ENCODE measurements around the gene HMOX2.

Gene HMOX2

DNA sequence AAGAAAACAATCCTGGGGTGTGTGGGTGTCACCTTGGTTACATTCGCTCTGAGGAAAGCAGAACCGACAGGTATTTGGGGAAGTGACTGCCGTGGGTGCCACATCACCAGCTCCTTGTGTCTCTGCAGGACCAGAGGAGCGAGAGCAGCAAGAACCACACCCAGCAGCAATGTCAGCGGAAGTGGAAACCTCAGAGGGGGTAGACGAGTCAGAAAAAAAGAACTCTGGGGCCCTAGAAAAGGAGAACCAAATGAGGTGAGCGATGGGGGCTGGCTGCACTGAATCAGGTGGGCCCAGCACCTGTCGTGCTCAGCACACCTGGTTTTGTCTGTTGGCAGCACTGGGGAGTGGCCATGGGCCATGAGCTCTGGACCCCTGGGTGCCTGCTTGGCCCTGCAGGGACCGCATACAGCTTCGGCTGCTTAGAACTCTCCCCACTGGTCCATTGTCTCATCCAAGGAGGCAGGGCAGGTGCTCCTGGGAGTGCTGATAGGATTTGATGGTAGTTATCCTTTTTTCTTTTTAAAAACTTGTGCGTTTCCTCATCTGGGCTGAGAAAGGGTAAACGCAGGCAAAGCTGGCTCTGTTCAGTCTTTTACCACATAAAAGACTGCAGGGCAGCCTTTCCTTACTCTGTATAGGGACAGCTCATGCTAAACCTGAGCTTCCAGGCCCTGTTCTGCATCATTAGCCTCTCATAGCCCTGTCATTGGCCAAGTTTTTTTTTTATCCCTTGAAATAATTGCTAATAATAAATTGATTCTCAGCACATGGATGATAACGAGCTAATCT is 29.4 kb downstream of the HMOX2 start:
- peak; percentile 78 for DNase-seq

DNA sequence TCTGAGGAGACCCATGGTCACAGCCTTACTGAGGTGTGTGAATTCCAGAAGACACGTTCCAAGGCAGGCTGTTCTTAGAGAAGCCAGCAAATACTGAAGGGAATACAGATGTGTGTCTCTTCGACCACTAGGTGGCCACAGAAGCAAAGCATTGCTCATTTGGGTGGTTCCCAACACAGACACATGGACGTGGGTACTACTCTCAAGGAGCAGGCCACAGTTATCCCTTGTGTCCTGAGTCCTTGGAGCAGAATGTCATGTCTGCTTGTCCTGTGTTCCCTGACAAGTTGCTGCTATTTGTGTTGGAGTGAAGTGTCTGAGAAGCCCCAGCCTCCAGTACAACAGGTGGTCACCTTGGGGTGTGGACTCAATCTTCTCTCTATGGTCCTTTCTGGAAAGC is 30.3 kb downstream of the HMOX2 start:
- peak; percentile 47 for DNase-seq

DNA sequence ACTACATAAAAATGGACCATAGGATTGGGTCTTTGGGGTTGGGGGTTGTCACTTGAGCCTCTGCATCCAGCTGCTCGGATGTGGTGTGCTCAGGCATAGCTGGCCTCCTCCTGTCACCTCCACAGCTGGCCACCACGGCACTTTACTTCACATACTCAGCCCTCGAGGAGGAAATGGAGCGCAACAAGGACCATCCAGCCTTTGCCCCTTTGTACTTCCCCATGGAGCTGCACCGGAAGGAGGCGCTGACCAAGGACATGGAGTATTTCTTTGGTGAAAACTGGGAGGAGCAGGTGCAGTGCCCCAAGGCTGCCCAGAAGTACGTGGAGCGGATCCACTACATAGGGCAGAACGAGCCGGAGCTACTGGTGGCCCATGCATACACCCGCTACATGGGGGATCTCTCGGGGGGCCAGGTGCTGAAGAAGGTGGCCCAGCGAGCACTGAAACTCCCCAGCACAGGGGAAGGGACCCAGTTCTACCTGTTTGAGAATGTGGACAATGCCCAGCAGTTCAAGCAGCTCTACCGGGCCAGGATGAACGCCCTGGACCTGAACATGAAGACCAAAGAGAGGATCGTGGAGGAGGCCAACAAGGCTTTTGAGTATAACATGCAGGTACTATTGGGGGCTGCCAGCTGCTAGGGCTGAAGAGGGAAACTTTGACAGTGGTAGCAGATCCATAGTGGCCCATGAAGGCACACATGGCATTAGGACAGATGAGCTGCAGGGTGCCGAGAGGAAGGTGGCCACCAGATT is 31.6 kb downstream of the HMOX2 start:
- DNase-seq: no peak

DNA sequence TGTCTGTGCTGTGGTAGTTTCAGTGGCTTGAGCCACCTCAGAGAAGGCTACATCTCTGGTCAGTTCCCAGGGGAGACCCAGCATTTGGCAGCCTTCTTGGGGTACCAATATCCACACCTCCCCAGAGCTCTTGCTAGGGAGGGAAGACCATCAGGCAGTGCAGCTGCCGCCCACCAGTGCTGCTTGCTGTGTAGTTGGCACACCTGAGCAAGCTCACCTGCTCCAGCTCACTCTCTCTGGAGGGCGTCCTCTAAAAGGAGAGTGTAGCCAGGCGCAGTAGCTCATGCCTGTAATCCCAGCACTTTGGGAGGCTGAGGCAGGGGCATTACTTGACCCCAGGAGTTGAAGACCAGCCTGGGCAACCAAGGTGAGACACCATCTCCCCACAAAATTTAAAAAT is 32.6 kb downstream of the HMOX2 start:
- DNase-seq: no peak

DNA sequence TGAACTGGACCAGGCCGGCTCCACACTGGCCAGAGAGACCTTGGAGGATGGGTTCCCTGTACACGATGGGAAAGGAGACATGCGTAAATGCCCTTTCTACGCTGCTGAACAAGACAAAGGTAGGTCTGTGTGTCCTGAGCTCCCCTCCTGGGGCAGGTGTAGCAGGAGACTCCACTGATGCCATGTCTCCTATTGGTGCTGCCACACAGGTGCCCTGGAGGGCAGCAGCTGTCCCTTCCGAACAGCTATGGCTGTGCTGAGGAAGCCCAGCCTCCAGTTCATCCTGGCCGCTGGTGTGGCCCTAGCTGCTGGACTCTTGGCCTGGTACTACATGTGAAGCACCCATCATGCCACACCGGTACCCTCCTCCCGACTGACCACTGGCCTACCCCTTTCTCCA is 33.2 kb downstream of the HMOX2 start:
- DNase-seq: no peak

DNA sequence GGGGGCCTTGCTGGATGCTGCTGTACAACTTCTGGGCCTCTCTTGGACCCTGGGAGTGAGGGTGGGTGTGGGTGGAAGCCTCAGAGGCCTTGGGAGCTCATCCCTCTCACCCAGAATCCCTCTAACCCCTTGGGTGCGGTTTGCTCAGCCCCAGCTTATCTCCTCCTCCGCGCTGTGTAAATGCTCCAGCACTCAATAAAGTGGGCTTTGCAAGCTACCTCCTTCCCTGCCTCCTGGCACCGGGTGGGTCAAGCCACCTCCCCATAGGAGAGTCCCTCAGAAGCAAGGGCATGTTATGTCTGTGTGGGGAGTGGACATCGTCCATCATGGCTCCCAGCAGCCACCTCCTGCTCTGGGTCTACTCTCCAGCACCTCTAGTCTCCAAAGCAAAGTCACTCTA is 33.9 kb downstream of the HMOX2 start:
- DNase-seq: no peak

DNA sequence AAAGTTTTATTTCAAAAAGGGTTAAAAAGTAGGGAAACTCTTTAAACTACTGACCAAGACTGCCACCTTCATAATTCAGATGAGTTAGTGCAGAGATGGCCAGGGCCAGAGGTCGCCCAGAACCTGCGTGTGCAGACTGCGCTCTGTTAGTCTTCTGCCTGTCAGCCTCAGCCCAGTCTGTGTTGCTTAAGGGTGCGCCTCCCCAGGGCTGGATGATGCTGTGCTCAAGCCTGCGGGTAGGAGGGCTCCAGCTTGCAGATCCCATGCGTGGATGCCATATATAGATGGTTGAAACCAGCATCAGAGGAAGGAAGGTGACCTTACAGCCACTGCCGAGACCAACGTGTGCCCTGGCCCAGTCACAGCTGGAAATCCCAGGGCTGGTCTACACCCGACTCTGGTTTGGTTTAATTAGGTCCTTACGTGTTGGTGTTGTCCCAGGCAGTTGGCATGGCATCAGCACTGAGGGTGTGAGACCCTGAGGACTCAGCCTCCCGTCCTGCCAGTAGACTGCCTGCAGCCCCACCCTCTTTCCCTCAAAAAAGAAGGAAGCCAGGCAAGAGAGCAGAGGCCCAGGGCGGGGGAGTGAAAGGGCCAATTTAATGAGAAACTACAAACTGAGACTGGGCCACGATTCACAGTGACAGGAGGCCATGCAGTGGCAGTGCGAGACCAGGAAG is 34.7 kb downstream of the HMOX2 start:
- no peak for DNase-seq

DNA sequence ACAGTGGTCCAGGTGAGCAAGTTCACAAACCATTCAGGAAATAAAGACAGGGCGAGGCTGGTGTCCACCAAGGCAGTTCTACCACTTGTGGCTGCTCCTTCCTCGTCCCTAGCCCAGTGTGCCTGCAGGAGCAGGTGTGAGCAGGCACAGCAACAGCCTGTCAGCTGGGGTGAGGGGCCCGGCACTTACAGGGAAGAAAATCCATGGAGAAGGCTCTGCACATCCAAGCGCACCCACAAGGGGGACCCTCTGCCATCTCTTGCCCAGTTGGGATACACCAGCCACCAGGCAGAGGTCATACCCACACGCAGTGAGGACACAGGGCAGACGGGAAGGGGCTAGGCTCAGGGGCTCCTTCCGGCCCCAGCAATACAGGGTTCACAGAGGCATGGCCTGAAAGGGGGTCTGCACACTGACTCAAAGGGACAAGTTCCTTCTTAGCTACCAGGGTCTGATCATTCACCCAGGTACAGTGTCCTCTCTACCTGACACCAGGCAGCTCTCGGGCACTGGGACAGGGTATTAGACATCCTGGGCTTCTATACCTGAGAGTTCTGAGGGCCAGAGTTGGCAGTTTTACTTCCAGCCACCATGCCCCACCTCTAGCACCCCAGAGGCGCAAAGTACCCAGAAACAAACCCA is 35.4 kb downstream of the HMOX2 start:
- no peak for DNase-seq

DNA sequence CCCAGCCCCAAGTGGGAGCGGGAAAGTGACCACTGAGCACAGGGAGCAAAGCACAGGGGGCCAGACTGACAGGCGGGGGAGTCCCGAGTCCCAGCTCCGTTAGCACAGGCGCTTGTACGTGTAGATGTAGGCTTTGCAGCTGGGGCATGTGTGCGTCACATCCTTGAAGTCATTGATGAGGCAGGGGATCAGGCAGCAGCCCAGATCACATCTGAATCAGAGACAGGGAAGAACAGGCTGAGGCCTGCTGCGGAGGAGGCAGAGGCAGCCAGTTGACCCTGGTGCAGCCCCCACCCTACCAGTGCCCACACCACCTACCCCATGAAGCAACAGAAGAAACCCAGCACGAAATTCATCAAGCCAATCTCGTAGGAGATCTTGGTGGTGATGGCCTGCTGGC is 36.3 kb downstream of the HMOX2 start:
- no peak for DNase-seq

DNA sequence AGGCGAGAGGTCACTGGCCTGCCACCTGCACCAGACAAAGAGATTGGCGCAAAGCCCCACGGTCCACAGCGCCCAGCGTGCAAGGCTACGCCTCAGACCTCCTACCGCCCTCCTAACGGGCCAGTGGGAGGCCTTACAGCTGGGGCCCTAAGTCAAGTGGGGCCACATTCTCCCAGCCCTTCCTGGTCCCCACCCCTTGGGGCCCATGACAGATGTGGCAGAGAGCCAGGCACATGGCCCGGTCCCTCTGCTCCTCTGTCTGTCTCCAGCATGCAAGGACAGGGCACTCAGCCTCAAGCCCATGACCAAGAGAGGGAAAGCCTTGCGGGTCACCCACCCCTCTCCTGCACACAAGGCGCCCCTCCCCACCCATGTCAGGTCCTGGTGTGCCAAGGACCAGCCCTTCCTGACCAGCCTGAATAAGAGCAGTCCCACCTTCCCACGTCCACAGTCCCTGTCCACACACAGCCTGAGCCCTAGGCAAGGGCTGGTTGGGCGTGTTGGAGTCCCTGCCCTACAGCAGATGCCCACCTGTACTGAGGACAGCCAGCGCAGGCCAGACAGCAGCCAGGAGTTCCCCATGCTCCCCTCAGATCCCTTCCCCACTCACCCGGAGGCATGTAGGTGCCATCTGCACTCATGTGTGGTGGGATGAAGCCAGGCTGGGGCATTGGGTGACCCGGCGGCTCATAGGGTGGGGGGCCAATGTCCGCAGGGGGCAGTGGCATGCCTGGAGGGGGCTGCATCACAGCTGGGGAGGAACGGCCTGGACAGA is 37.1 kb downstream of the HMOX2 start:
- DNase-seq: no peak

DNA sequence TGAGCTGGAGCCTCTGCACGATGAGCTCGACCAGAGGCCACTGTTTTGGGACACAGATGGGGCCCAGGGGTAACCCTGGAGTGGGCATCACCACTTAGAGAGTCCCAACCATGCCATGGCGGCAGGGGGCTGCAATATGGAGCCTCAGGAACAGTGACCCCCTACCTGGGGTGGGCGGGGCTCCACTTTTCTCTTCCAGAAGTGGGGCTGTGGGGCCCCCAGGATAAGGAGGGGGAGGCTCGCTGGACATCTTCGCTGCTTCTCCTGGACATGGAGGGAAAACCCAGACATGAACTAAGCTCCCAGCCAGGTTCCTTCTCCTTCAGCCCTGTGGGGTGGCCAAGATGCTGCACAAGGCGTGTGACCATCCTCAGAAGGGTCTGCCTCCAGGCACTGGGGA is 37.7 kb downstream of the HMOX2 start:
- DNase-seq: no peak

DNA sequence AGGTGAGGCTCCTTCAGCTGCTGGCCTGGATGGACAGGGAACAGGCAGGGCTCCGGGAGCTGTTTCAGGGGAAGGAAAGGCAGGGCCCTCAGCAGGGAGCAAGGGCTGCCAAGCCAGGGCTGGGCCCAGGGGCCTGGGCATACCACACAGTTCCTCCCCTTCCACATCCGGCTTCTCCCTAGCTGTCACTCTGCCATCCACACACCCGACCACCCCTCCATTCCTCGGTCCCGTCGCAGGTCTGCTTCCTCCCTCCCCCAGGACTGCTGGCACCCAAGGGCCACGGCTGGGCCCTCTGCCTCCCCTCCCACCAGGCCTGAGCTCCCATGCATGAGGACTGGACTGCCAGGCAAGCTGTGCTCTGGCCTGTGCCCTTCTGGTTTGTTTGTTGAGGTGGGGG is 38.4 kb downstream of the HMOX2 start:
- no peak for DNase-seq

DNA sequence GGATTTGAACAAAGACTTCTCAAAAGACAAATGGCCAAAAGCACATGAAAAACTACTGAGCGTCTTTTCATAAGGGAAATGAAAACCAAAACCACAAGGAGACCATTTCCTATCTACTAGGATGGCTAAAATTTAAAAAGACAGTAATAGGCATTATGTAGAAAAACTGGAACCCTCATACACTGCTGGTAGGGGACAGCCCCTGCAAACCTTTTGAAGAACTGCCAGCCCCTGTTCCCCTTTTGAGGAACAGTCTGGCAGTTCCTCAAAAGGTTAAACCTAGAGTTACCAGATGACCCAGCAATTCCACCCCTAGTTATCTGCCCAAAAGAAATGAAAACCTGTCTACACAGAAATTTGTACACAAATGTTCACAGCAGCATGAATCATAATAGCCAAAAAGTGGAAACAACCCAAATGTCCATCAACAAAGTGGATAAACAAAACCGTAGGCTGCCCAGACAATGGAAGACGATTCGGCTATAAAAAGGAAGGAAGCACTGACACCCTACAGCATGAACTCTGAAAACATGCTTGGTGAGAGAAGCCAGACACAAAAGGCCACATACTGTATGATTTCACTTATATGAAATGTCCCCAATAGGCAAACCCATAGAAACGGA is 39.5 kb downstream of the HMOX2 start:
- no peak for DNase-seq

DNA sequence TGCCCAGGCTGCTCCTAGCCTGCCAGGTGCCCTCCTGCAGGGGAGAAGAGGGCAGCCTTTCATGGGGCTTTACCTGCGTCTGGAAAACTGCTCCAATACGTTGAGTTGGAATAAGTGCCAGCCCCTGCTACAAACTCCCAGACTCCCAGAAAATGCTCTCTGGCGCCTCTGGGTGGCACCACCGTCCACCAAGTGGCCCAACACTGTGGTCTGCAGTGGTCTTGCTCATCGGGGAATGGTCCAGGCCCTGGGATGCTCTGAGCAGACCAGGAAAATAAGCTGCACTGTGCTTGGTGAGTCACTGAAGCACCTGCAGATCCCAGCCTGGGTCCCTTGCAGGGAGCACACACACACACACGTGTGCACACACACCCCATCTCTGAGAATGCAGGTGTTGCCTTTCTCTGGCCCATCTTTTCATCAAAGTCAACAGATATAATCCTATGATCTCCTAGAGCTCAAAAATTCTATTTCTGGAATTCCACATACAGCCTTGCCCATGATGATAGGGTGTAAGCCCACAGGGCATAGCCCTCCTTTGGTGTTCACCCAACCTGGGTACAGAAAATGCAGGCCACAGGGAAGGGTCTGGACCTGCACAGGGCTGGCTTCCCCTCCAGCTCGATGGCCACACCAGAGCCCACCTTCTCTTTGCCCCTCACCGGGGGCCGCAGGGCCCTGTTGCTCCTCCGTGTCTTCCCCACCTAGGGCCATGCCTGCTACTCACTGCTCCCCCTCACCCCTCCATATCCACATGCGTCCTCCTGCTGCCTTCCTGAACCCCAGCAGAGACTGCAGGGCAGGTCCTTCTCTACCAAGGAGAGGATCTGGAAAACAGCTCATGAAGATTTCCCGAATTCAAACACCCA is 41.8 kb downstream of the HMOX2 start:
- DNase-seq: no peak

DNA sequence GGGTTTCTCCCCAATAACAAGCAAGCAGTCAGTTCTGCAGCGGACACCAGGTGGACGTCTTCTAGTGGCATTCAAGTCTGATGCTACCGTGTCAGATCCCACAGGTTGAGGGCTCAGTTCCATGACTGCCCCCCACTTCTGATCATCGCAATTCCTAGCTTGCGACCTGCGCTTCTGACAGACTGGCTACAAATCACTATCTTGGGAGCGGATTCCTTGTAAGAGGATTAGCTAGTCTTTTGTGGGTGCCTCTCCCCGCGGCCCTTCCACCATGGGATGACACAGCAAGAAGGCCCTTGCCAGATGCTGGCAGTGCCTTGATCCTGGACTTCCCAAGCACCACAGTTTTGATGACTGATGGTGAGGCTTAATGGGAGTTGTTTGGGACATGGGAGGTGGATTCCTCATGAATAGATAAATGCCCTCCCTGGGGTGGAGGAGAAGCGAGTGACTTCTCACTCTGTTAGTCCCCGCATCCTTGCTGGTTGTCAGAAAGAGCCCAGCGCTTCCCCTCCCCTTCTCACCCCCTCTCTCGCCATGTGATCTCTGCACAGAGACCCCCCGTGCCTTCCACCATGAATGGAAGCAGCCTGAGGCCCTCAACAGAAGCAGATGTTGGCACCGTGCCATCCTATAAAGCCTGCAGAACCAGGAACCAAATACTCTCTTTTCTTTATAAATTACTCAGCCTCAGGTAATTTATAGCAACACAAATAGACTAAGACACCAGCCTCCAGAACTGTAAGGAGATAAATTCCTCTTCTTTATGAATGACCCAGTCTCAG is 43.3 kb downstream of the HMOX2 start:
- DNase-seq: no peak

DNA sequence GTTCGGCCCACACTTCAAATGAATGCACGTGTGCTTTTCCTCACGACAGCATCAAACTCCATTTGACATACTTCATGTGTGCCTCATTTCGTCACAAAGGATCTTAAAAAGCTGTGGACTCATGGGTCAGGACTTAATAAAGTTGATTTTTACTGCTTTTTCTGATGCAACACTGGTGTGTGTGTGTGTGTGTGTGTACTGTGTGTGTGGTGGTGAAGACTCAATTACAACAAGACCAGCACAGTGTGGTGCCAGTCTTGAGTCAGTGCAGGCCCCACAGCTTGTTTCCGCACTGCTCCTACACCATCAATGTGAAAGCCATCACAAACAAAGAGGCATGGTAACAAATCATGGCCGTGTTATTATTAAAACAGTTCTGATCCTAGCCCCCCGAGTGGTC is 44.7 kb downstream of the HMOX2 start:
- DNase-seq: no peak

DNA sequence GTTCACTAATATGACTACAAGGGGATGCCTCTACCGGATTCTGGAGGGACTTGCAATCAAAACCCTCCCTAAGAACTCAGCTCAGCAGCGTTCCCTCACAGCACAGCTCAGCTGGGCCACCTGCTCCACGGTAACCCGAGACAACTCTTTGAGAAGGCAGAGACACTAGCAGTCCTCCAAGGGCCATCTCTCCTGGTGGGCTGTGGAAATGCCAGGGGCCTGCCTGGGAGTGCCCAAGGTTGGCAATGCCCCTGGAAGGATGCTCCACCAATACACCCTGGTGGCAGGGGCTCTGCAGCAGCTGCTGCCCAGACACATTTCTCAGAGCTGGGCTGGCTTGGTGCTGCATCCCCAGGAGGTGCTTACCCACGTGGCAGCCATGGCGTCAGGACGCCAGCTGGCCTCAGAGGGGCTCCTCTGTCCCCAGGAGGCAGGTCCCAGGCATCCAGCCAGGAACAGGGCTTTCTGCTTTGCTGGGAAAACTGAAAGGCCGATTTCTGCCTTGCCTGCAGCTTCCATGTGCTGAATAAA is 45.9 kb downstream of the HMOX2 start:
- DNase-seq: no peak

DNA sequence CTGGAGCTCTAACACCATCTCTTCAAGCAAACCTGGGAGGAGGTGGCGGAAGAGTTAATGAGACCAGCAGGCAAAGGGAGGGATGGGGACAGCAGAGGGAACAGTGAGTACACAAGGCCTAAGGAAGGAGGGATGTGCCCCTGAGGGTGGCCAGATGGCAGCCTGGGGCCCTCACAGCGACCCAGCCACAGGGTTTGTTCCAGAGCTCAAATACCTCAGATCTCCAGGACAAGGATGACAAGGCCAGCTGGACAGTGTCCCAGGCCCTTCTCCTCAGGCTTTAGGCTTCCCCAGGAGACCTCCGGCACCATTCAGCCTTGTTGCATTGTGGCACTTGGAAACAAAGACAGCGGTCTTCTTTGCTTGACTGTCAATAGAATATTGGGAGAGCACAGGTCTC is 47.5 kb downstream of the HMOX2 start:
- no peak for DNase-seq

DNA sequence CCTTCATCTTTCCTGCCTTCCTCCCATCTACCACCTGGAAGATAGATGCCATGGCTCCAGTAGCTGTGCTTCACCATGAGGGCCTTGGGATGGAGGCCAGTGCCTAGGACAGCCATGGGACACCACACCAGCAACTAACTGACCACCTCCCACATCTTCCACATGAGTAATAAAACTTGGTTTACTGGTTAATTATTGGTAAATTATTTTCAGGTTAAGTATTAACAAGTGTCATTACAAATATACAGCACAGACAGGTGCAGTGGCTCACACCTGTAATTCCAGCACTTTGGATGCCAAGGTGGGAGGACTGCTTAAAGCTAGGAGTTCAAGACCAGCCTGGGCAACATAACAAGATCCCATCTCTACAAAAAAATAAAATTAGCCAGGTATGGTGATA is 48.4 kb downstream of the HMOX2 start:
- DNase-seq: no peak

DNA sequence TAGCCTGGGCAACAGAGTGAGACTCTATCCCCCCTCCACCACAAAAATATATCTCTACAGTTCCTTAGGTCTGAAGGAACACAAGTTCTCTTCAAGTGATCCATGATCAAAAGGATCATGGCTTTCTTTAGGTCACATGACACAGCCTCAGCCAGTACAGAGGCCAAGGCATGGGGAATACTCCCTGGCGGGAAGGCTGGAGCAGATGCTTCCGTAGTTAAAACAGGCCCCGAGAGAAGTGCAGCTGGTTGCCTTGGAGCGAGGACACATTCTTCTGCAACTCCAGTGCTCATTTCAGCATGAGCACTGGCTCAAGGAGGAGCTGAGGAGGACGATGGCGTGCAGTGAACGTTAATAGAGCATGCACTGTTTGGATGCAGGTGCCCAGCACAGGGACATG is 48.9 kb downstream of the HMOX2 start:
- DNase-seq: no peak
